Measurements from ENCODE around the gene COL4A2. TPM values are rescaled to one million over a fixed set of nuclear protein-coding genes. Genes with fewer than 3 reads are reported as not detected.

Gene COL4A2
- total RNA-seq, 3 donors from 2014 or later (not counting 1 experiment from before 2014, with no cell fraction given) = not detected

DNA sequence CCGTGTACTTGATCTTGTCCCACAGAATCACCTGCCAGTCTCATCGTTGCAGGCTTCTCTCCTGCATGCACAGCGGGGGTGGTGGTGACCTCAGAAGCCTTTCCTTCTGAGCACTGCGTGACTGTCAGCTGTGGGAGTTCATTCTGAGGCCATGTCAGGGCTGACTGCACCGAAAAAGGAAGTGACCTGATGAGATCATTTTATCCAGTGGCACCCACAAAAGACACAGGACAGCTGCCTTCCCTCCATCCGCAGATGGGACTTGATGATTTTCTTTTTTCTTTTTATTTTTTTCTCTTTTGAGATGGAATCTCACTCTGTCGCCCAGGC is 164.7 kb downstream of the COL4A2 start:
- DNase-seq = no peak
- no peak for TF ChIP-seq CTCF (IDR thresholded peaks at IDR 0.05)
- no peak overlapping the region for H3K4me3 Mint-ChIP-seq
- no peaks in the 10 kb centered on the region for H3K36me3 Mint-ChIP-seq
- peak overlapping the region; percentile 78 for H3K27ac ChIP-seq (ENCODE audit: low read length)
- H3K36me3 ChIP-seq (ENCODE audit: control insufficient read depth, insufficient read depth, low read length) = no peaks in the 10 kb centered on the region
- no peaks in the 10 kb centered on the region for H3K27me3 ChIP-seq (ENCODE audit: control insufficient read depth, insufficient read depth, low read length)
- intact Hi-C loops (cut with micrococcal nuclease) = no loop called here
- H3K4me1 Mint-ChIP-seq = no peaks in the 10 kb centered on the region
- no peaks in the 10 kb centered on the region for H3K9me3 Mint-ChIP-seq
- H3K4me3 ChIP-seq (ENCODE audit: low read length) = no peak overlapping the region
- H3K9me3 ChIP-seq (ENCODE audit: control insufficient read depth, insufficient read depth, low read length) = no peaks in the 10 kb centered on the region
- whole genome bisulfite sequencing (ENCODE audit: insufficient coverage) = 18% methylated on average over 5 of the region's 7 CpGs
- ATAC-seq = peak in 1 of 3 donors; percentile 45
- H3K4me1 ChIP-seq (ENCODE audit: control insufficient read depth, insufficient read depth, low read length) = peaks cover 8% of the 10 kb centered on the region
- H3K27me3 Mint-ChIP-seq (ENCODE audit: low read depth in 2 of 2) = peaks cover 0 to 8% of the 10 kb centered on the region in 2 donors
- no peak overlapping the region for H3K27ac Mint-ChIP-seq

DNA sequence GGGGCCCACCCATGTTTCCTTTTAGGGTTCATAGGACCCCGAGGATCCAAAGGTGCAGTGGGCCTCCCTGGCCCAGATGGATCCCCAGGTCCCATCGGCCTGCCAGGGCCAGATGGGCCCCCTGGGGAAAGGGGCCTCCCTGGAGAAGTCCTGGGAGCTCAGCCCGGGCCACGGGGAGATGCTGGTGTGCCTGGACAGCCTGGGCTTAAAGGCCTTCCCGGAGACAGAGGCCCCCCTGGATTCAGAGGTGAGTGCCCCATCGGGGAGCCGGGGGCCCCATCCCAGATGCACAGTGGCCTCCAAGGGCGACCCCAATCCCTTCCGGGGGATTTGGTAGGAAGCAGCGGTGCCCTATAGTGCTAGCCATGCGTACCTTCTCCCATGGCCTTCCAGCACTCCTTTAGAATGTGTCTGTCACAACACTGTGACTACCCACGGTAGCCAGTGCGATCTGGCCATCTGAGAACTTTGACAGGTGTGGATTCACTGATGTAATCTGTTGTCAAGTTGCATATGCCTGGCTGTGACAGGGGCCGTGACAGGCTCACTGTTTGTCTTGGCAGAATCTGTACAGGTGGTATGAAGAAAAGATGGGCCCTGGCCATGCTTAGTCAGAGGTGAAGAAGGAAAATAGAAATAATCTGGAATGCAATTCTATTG is 165.9 kb downstream of the COL4A2 start:
- Histone ChIP-seq H3K27me3 (ENCODE audit: control insufficient read depth, insufficient read depth, low read length) (no peaks in the 10 kb centered on the region), H3K9me3 (ENCODE audit: control insufficient read depth, insufficient read depth, low read length) (no peaks in the 10 kb centered on the region), H3K36me3 (ENCODE audit: control insufficient read depth, insufficient read depth, low read length) (no peaks in the 10 kb centered on the region), H3K4me1 (ENCODE audit: control insufficient read depth, insufficient read depth, low read length) (peaks cover 8% of the 10 kb centered on the region), H3K27ac (ENCODE audit: low read length) (no peak overlapping the region), H3K4me3 (ENCODE audit: low read length) (no peak overlapping the region)
- Mint-ChIP-seq H3K4me3 (no peak overlapping the region), H3K27ac (no peak overlapping the region), H3K36me3 (no peaks in the 10 kb centered on the region), H3K9me3 (no peaks in the 10 kb centered on the region), H3K4me1 (no peaks in the 10 kb centered on the region), H3K27me3 (ENCODE audit: low read depth in 2 of 2) (peaks cover 0 to 8% of the 10 kb centered on the region in 2 donors)
- TF ChIP-seq CTCF (IDR thresholded peaks at IDR 0.05) = no peak
- DNase-seq (no peak), ATAC-seq (no peak)
- 90% methylated on average over 14 of the region's 14 CpGs for WGBS (ENCODE audit: insufficient coverage)
- intact Hi-C loops (cut with micrococcal nuclease) = no loop called here

DNA sequence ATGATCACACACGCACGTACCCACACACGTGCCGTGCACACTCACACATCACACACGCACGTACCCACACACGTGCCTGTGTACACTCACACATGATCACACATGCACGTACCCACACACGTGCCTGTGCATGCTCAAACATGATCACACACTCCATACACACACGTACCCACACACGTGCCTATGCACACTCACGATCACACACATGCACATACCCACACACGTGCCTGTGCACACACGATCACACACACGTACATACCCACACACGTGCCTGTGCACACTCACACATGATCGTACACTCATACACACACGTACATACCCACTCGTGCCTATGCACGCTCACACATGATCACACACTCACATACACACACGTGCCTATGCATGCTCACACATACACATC is 167.6 kb downstream of the COL4A2 start:
- Histone ChIP-seq H3K4me1 (ENCODE audit: control insufficient read depth, insufficient read depth, low read length) (peaks cover 8% of the 10 kb centered on the region), H3K27ac (ENCODE audit: low read length) (no peak overlapping the region), H3K36me3 (ENCODE audit: control insufficient read depth, insufficient read depth, low read length) (no peaks in the 10 kb centered on the region), H3K9me3 (ENCODE audit: control insufficient read depth, insufficient read depth, low read length) (no peaks in the 10 kb centered on the region), H3K27me3 (ENCODE audit: control insufficient read depth, insufficient read depth, low read length) (no peaks in the 10 kb centered on the region), H3K4me3 (ENCODE audit: low read length) (no peak overlapping the region)
- H3K4me1 Mint-ChIP-seq = no peaks in the 10 kb centered on the region
- H3K9me3 Mint-ChIP-seq = no peaks in the 10 kb centered on the region
- peaks cover 8% of the 10 kb centered on the region in 2 donors for H3K27me3 Mint-ChIP-seq (ENCODE audit: low read depth in 2 of 2)
- ATAC-seq (no peak), DNase-seq (no peak)
- intact Hi-C loops (cut with micrococcal nuclease) = no loop called here
- TF ChIP-seq CTCF (IDR thresholded peaks at IDR 0.05) = no peak
- WGBS (ENCODE audit: insufficient coverage) = 93% methylated on average over 21 of the region's 21 CpGs
- H3K4me3 Mint-ChIP-seq = no peak overlapping the region
- no peaks in the 10 kb centered on the region for H3K36me3 Mint-ChIP-seq
- H3K27ac Mint-ChIP-seq = no peak overlapping the region

- H3K9me3 Mint-ChIP-seq = no peaks in the 10 kb centered on the region
- H3K4me1 Mint-ChIP-seq = no peaks in the 10 kb centered on the region
- H3K4me3 Mint-ChIP-seq = no peak overlapping the region
- H3K9me3 ChIP-seq (ENCODE audit: control insufficient read depth, insufficient read depth, low read length) = no peaks in the 10 kb centered on the region
- H3K27me3 ChIP-seq (ENCODE audit: control insufficient read depth, insufficient read depth, low read length) = no peaks in the 10 kb centered on the region
- peaks cover 8% of the 10 kb centered on the region for H3K4me1 ChIP-seq (ENCODE audit: control insufficient read depth, insufficient read depth, low read length)
- 65% methylated on average over 9 of the region's 9 CpGs for WGBS (ENCODE audit: insufficient coverage)
- peaks cover 8% of the 10 kb centered on the region in 2 donors for H3K27me3 Mint-ChIP-seq (ENCODE audit: low read depth in 2 of 2)
- no peak overlapping the region for H3K27ac ChIP-seq (ENCODE audit: low read length)
- DNase-seq (no peak), ATAC-seq (no peak)
- H3K27ac Mint-ChIP-seq = no peak overlapping the region
- H3K36me3 ChIP-seq (ENCODE audit: control insufficient read depth, insufficient read depth, low read length) = no peaks in the 10 kb centered on the region
- no peak overlapping the region for H3K4me3 ChIP-seq (ENCODE audit: low read length)
- intact Hi-C loops (cut with micrococcal nuclease) = no loop called here
- H3K36me3 Mint-ChIP-seq = no peaks in the 10 kb centered on the region
- TF ChIP-seq CTCF (IDR thresholded peaks at IDR 0.05) = no peak
Observed at GRCh38 chr13:110475117-110475516, 168.0 kb downstream of the COL4A2 start.

Data from natural killer cell (primary cell).